A673 (cell line): ENCODE measurements around the gene MKNK1. TPM values are rescaled to one million over a fixed set of nuclear protein-coding genes. Genes with fewer than 3 reads are reported as not detected.
A peak's percentile ranks its signal among the peaks of the same experiment; 100 is the strongest.

Source experiments
- BruUV-seq: library from RNA; stranded (reverse); fragments of 400-500 nt; replicated peaks from 2 replicates; lab custom pipeline; 2021; lab: Mats Ljungman, UMichigan
- CTCF ChIA-PET: fragments of 300-600 bp; sonication (Branson Sonifier 250); formaldehyde crosslinking; loops from one replicate; lab custom pipeline; 2022; ENCODE audit warnings: antibody characterized with exemption; lab: Charles Lee
- POLR2A ChIA-PET: fragments of 300-600 bp; sonication (Branson Sonifier 250); formaldehyde crosslinking; loops from one replicate; lab custom pipeline; 2022; ENCODE audit warnings: antibody characterized with exemption; ENCODE audit not compliant: low non-redundant PET; lab: Charles Lee
- DNase-seq: peaks from one replicate; pipeline ENCODE4 v3.0.0-alpha.2; 2015; ENCODE audit warnings: low spot score
- H3K27ac ChIP-seq: fragments of 200-600 bp; sonication (generic); 2 replicates; pipeline ENCODE4 v1.5.1; 2016; ENCODE audit warnings: mixed run types, low read depth, mild to moderate bottlenecking, mixed read lengths, antibody characterized with exemption, low read length; ENCODE audit not compliant: poor library complexity, severe bottlenecking
- H3K27me3 ChIP-seq: fragments of 200-600 bp; sonication (generic); replicated peaks from 2 replicates; pipeline ENCODE4 v1.6.1; 2017; ENCODE audit warnings: mixed run types, low read depth, mild to moderate bottlenecking, mixed read lengths, antibody characterized with exemption, low read length; ENCODE audit not compliant: insufficient read depth, poor library complexity
- H3K36me3 ChIP-seq: fragments of 200-600 bp; sonication (generic); 2 replicates; pipeline ENCODE4 v1.6.1; 2016; ENCODE audit warnings: mixed run types, mild to moderate bottlenecking, mixed read lengths, antibody characterized with exemption, low read length; ENCODE audit not compliant: insufficient read depth, poor library complexity, severe bottlenecking
- H3K4me1 ChIP-seq: fragments of 200-600 bp; sonication (generic); 2 replicates; pipeline ENCODE4 v1.6.1; 2017; ENCODE audit warnings: mixed run types, mild to moderate bottlenecking, mixed read lengths, antibody characterized with exemption, low read length; ENCODE audit not compliant: insufficient read depth, poor library complexity, severe bottlenecking
- H3K4me3 ChIP-seq: fragments of 200-600 bp; sonication (generic); 2 replicates; pipeline ENCODE4 v1.5.1; 2016; ENCODE audit warnings: low read depth, mixed run types, mild to moderate bottlenecking, mixed read lengths, low read length; ENCODE audit not compliant: poor library complexity, severe bottlenecking
- H3K9me3 ChIP-seq: fragments of 200-600 bp; sonication (generic); 2 replicates; pipeline ENCODE4 v1.6.1; 2016; ENCODE audit warnings: mixed run types, low read depth, mild to moderate bottlenecking, mixed read lengths, antibody characterized with exemption, low read length; ENCODE audit not compliant: poor library complexity, severe bottlenecking
- CTCF ChIP-seq: fragments of 300-800, 200-600 bp; sonication (generic); conservative IDR thresholded peaks from 2 replicates; pipeline ENCODE4 v1.5.1; 2017; ENCODE audit warnings: low read depth, mild to moderate bottlenecking, antibody characterized with exemption, low read length, moderate library complexity, mixed read lengths
- EZH2 ChIP-seq: fragments of 200-600 bp; sonication (generic); IDR thresholded peaks from 2 replicates; pipeline ENCODE4 v1.6.1; 2017; ENCODE audit warnings: borderline replicate concordance, low read depth, mild to moderate bottlenecking, mixed read lengths, antibody characterized with exemption, low read length; ENCODE audit not compliant: poor library complexity, severe bottlenecking
- intact Hi-C: fragments of 100-400 bp; cut with micrococcal nuclease; formaldehyde crosslinking; loops from one replicate; pipeline ENCODE4 v1.10.0; 2022; ENCODE audit not compliant: unreplicated experiment
- total RNA-seq: library from RNA; stranded (reverse); gene quantifications from 2 replicates; pipeline ENCODE4 v1.2.3, GENCODE V29; 2021

Gene MKNK1
- total RNA-seq, 1 experiment from 2014 or later: 22.7 TPM

DNA sequence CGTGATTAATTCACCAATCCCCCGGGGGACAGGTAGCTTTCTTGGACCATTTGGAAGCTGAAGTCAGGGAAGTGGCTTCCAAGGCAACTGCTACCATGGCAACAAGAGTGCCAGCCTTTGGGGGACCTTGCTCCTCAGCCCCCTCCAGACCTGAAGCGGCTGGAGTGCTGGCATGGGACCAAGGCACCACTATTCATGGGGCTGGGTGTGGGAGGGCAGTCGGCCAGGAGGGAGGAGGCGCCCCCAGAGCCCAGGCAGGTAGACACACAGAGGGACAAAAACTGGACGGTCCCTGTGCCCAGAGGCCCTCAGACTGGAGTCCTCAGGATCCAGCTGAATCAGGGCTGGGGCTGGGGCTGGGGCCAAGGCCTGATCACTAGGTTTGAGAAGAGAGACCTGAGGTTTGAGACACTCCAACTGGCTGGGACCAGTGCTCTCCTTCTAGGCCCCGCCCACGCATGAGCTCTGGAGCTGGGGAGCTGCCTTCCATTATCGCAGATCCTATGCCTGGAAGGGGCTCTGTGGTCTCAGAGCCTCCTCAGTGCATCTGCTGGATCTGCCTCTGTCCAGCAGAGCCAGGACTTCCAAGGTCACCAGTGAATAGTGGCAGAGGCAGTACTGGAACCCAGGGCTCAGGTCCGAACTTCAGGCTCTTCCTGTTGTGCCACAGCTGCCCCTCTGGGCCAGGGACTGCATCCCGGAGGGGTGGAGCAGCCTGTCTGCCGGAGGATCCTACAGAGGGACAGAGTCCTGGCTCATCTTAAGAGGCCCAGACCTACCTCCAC, 49.3 kb downstream of the MKNK1 start:
- POLR2A ChIA-PET: no interaction called here

GRCh38 chr1:46554236-46554596, 49.9 kb downstream of the MKNK1 start:
- Histone ChIP-seq H3K27ac (no peak overlapping the region), H3K9me3 (no peaks in the 10 kb centered on the region), H3K27me3 (no peaks in the 10 kb centered on the region), H3K36me3 (no peaks in the 10 kb centered on the region), H3K4me1 (no peaks in the 10 kb centered on the region), H3K4me3 (no peak overlapping the region)
- POLR2A ChIA-PET: no interaction called here
- intact Hi-C loops: no loop called here
- BruUV-seq: no TSS peak
- DNase-seq: no peak
- CTCF ChIA-PET: no interaction called here
- TF ChIP-seq CTCF: no peak
- no peak for TF ChIP-seq EZH2

More for the DNA sequence above, 49.3 kb downstream of the MKNK1 start:
- Histone ChIP-seq H3K27me3 (no peaks in the 10 kb centered on the region), H3K9me3 (no peaks in the 10 kb centered on the region), H3K4me3 (no peak overlapping the region), H3K36me3 (no peaks in the 10 kb centered on the region), H3K27ac (no peak overlapping the region), H3K4me1 (no peaks in the 10 kb centered on the region)
- intact Hi-C loops: no loop called here
- no peak for DNase-seq
- TF ChIP-seq EZH2 (no peak), CTCF (no peak)
- CTCF ChIA-PET: no interaction called here
- BruUV-seq: no TSS peak

- Histone ChIP-seq H3K27me3 (no peaks in the 10 kb centered on the region), H3K4me1 (no peaks in the 10 kb centered on the region), H3K4me3 (no peak overlapping the region), H3K9me3 (no peaks in the 10 kb centered on the region), H3K27ac (no peak overlapping the region), H3K36me3 (no peaks in the 10 kb centered on the region)
- no TSS peak for BruUV-seq
- CTCF ChIA-PET: interaction anchor here (1.3 kb wide), 1 partner anchor 107 kb away, joined by 3 read pairs; no protein-coding TSS in a partner anchor
- intact Hi-C loops: no loop called here
- POLR2A ChIA-PET: no interaction called here
- DNase-seq: no peak
- 0 out of 2 replicates have a peak, but pooled peaks have one; percentile 13 for TF ChIP-seq CTCF
- TF ChIP-seq EZH2: no peak
These were observed 50.6 kb downstream of the MKNK1 start for GRCh38 chr1:46553506-46553905.
